NCI-H2107 treated with DMSO at 0.1 percent for 48 hours (cell line): ENCODE results near the gene TBCE.
"Not testable (repeated sequence)": the region's sequence is repeated elsewhere in the genome, so short reads cannot be mapped to it uniquely, and the experiment has no call there.

Experiments used
- DNase-seq: peaks from one replicate; lab custom pipeline; 2025; ENCODE audit not compliant: unreplicated experiment; lab: John Stamatoyannopoulos, UW

The TBCE gene

DNA sequence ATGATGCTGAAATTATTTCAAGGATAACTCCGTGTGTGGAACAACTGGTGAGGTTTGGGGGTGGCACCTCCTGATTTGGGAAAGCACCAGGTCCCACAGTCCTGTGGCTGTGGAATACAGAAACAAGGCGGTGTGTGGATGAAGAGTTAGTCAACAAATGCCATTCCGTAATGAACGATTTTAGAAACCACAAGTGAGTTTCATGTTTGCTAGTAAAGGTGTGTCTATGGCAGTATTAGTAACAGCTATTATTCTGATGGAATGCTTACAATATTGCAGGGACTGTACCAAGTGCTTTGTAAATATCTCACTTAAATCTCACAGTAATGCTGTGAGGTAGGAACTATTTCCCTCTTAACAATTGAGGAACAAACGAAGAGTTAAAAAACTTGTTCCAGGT is 83.2 kb downstream of the TBCE start:
- no peak for DNase-seq

DNA sequence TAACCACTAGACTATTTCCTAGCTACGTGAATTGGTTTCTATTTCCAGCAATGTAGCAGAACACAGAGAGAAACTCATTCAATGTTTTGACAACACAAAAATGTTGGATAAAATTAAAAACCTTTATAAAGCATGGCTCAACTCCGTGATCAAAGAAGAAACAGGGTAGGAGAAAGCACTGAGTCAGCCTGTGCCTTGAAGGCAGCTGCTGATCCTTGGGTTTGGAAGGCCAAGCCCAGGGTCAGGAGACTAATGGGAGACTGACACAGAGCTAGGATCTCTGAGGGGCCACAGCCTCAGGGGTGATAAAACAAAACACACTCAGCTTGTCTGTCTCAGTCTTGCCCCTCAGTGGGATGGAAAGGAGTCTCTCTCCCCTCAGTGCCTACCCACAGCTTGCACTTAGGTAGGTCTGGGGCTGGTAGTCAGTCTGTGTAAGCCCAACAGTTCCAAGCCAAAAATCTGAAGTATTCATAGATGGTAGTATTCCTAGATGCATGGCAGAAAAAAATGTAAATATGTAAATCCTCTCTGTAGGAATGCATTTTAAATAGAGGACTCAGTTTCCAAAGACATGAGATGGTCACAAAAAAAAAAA is 83.8 kb downstream of the TBCE start:
- no peak for DNase-seq

DNA sequence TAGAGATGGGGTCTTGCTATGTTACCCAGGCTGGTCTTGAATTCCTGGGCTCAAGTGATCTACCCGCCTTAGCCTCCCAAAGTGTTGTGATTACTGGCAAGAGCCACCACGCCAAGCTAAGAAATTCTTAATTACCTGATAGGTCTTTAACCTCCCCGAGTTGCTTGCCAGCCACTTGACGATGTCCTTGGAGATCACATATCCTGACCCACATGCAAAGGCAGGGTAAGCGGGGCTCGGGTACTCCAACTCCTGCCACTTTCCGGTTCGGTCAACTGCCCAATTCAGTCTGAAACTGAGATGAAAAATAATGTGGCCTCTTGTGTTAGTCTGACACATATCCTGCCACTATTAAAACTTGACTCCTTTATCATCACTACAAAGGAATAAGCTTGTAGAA is 86.8 kb downstream of the TBCE start:
- DNase-seq, result no peak

DNA sequence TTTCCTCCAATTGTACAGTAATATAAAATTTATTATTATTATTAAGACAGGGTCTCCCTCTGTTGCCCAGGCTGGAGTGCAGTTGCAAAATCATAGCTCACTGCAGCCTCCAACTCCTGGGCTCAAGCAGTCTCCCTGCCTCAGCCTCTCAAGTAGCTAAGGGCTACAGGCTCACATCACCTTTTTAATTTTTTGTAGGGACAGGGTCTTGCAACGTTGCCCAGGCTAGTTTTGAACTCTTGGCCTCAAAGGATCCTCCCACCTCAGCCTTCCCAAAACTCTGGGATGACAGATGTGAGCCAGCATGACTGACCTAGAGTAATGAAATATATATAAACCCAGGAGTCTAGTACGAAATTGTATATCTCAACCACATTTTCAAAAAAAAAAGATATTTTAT is 87.9 kb downstream of the TBCE start:
- no peak for DNase-seq

DNA sequence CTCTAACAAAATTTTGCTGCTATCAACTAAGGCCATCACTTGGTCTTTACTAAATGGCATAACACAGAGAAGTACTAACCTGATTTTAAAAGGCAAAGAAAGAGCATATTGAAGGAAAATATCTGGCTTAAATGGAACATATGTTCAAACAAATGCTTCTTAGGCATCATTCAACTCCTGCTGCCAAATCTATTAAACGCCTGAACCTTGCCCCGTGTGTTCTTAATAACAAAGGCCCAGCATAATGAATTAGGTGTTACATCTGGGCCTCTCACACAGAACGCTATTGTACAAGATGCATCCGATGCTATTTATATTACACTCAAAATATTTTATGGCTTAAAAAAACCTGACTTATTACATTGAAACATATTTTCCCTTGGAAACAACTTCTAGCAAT is 88.6 kb downstream of the TBCE start:
- DNase-seq, result no peak

DNA sequence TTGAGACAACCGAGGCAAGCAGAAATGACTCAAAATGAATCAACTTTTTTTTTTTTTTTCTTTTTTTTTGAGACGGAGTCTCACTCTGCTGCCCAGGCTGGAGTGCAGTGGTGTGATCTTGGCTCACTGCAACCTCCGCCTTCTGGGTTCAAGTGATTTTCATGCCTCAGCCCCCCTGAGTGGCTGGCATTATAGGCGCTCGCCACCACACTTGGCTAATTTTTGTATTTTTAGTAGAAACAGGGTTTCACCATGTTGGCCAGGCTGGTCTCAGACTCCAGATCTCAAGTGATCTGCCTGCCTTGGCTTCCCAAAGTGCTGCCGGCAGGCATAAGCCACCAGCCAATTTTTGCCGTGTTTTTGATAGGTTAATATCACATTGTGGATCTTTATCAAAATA is 90.6 kb downstream of the TBCE start:
- DNase-seq, result not testable (repeated sequence)

DNA sequence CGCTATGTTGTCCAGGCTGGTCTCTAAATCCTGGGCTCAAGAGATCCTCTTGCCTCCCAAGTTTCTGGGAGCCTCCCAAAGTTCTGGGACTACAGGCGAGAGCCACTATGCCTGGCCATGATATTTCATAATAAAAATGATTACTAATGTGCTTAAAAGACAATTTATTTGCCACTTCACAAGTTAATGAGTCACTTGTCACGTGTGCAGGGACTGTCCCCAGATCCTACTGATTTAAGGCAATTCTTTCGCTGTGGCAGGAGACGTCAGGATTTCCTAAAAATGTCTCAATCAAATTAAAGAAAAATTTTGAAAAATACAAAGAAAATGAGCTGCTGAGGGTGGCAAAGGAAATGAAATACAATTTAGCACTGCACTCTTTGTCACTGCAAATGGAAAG is 93.5 kb downstream of the TBCE start:
- DNase-seq, result no peak

DNA sequence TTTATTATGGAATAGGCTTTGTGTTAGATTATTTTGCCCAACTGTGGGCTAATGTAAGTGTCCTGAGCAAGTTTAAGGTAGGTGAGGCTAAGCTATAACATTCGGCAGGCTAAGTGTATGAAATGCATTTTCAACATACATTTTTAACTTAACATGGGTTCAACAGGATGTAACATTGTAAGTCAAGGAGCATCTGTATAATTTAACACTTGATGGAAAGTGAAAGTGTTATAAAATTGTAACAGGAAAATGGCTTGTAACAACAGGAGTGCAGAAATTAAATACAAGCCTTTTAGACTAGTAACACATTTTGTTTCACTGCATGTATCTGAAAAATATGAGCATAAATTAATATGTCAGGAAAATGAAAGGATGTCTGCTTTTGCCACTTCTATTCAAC is 94.7 kb downstream of the TBCE start:
- DNase-seq, result no peak

DNA sequence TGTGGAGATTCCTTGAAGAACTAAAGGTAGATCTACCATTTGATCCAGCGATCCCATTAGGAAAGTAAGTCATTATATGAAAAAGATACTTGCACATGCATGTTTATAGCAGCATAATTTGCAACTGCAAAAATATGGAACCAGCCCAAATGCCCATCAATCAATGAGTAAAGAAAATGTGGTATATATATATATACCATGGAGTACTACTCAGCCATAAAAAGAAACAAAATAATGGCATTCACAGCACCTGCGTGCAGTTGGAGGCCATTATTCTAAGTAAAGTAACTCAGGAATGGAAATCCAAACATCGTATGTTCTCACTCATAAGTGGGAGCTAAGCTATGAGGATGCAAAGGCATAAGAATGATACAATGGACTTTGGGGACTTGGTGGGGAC is 95.6 kb downstream of the TBCE start:
- DNase-seq, result not testable (repeated sequence)

DNA sequence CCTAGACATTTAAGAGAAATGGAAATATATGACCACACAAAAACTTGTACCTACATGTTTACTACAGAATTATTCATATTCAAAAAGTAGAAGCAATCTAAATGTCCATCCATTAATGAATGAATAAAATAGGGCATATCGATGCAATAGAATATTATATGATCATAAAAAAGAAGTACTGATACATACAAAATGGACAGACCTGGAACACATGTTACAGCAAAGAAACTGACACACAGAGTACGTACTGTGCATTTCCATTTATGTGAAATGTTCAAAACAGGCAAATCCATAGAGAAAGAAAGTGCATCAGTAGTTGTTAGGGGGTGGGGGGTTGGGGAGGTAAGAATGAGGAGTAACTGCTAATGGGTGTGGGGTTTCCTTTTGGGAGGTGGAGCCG is 97.8 kb downstream of the TBCE start:
- DNase-seq, result no peak

DNA sequence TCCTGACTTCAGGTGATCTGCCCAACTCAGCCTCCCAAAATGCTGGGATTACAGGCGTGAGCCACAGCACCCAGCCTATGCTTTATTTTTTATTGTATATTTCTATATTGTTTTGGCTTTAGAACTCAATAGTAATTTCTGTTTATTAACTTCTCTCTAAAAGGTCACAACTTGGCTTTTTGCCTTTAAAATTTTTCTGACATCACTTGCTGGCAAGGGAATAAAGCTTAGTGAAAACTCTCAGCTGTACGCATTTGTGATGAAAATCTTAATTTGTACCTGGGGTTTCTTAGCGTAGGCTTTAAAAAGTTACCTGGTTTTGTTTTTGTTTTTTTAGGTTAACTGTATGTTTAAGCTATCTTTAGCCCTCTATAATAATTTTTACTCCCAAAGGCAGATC is 100.8 kb downstream of the TBCE start:
- DNase-seq, result no peak

DNA sequence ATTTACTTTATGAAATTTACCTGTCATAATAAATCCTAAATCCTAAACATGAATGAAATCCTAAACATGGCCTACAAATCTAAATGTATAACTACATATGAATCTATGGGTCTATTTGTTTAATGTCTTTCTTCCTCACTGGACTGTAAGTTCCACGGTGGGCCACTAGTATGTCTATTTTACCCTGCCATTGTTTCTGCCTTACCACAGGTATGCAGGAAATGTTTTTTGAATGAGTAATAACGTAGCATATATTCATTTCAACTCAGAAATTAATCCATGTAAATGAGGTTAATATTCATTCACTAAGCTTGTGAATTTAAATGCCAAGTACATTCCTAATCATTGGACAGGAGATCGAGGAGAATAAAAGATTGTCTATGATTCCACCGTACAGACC is 101.7 kb downstream of the TBCE start:
- no peak for DNase-seq

DNA sequence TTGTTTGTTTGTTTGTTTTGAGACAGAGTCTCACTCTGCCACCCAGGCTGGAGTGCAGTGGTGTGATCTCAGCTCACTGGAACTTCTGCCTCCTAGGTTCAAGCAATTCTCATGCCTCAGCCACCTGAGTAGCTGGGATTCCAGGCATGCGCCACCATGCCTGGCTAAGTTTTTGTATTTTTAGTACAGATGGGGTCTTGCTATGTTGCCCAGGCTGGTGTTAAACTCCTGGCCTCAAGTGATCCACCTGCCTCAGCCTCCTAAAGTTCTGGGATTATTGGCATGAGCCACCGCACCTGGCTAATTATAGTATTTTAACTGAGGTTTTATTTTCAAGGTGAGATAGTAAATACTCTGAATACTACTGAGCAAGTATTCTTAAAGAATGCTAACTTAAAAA is 102.7 kb downstream of the TBCE start:
- not testable (repeated sequence) for DNase-seq

DNA sequence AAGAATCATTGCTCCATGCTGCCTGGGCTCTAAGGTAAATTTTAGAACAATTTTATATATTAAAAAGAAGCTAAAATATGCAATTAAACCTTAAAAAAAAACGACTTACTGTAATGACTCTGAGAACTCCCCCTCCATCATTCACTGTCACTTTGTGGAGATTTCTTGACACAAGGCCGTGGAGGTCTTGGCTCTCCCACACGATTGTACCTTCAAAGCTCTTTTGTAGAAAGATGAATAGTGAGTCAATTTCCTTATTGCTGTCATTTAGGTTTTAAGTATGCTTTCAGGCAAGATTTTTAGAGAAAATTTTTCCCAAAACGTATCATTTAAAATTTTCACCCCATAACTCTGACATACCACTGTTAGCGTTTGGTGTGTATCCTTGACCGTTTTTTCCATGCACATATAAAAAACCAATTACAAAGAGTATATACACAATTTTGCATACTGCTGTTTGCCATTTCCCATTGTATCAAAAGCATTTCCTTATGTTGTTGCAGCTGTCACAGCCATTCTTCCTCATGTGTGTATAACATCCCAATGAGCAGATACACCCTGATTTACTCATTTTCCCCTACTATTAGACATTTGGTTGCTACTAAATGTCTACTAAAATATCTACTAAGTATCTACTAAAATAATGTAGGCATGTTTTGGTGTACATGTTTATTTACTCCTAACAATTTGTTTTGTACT is 103.7 kb downstream of the TBCE start:
- no peak for DNase-seq

DNA sequence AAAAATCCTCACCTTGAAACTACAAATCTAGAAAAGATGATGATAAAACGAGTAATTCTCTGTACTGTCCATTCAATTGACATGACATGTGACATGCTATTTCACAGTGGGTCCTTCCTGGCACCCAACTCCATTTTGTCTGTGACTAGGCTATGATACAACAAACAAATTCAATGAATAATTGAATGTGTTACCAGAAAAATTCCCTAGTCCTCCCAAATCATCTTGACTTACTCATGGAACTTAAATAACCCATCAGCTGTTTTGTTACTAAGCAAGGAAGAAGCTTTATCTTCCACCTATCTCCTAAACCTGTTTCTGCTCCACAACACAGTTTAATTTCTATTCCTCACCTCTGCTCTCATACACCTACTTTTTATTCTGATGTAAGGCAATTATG is 106.6 kb downstream of the TBCE start:
- no peak for DNase-seq

DNA sequence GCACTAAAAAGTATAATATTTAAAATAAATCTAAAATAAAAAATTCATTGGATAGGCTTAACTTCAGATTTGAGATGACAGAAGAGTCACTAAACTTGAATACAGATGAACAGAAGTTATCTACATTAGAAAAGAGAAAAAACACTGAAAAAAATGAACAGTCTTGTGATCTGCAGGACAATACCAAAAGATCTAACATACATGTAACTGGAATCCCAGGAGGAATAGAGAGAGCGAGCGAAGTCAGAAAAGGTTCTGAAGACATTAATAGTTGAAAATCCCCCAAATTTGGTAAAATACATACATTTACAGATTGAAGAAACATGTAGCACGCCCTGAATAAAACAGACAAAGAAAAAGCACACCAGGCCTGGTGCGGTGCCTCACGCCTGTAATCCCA is 115.9 kb downstream of the TBCE start:
- DNase-seq, result no peak

DNA sequence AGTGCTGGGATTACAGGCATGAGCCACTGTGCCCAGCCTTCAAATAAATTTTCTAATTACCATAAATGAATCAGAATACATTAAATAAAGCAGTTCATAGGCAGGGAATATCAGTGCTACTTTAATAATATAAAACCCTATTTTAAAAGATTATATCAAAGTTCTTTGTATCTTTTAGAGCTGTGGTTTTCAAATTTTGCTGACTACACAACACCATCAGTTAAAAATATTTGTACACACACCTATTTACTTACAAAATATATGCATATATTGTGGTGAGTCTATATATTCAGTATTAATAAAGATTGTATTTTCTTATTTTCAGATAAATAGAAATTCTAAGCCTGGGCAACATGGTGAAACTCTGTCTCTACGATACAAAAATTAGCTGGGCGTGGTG is 118.3 kb downstream of the TBCE start:
- DNase-seq, result no peak

DNA sequence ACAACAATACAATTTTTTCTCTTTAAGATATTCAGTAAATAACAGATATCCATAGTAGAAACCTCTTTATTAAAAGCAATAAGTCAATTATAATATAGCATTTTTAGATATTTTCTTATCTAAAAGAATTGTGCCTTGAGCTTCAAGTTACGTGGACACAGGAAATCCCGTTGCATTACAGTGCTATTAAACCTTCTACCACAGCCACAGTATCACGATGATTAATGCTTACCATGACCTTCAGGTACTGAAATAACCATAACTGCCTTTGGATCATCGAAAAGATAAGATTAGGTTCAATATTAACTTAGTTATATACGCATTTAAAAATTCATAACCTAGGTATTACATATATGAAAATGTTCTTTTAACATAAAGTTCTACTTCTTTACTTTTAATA is 119.1 kb downstream of the TBCE start:
- no peak for DNase-seq

DNA sequence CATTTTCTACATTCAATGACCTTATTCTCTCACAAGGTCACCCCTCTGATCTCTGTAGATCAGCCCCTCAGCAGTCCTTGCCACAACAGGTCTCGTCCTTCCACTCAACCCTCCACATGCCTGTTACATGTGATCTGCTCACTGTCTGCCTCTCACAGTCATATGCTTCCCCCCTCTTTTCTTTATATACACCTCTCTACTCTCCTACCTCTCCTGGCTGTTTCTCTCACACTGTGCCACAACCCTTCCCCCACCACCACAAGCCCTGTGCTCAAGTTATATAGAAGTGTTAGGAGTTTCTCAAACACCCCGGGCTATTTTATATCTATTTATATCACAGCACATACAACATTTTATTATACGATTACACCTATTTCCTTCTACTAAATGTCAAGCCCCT is 124.4 kb downstream of the TBCE start:
- DNase-seq, result no peak

DNA sequence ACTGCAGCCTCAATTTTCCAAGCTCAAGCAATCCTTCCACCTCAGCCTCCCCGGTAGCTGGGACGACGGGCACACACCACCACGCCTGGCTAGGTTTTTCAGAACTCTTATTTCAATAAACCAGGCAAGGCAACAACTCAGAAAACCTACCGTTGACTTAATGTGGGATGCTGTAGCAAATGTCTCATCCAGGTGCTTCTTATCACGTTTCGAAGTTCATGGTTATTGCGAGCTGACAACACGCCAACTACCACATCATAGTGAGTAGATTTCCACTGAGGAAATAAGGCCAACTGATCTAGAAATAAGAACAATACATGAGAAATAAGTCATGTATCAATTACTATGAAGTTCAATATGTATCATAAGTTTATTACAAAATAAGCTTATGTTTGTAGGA is 127.3 kb downstream of the TBCE start:
- no peak for DNase-seq

DNA sequence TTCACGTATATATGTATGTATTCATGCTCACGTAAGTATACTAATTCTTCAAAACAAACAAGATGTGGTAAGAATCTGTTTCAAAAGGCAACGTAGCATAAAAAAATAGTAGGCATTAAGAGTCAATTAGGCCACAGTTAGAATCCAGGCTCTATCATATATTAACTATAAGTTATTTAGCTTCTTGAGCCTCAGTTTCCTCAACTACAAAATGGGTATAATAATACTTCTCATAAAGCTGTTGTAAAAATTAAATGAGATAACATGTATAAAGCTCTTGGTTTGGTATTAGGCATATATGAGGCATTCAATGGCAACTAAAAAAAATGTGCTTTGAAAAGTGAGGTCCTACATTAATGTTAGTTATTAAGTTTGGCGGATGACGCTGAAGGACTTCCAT is 127.8 kb downstream of the TBCE start:
- no peak for DNase-seq

DNA sequence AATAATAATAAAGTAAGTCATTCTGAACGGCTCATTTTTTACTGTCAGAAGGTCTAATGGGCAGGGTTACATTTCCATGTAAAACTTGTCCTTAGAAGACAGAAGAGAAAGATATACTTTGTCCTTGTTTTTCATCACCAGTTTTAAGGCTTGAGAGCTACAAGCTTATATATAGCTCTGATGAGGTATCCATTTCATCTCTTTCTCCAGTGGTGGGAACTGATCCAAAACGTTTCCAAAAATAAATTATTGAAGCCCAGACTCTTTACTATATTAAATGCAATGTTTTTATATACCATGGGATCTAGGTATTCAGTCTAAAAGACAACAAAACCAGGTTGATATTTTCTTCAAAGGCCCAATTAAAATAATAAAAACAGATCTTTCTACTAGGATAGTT is 128.3 kb downstream of the TBCE start:
- no peak for DNase-seq

DNA sequence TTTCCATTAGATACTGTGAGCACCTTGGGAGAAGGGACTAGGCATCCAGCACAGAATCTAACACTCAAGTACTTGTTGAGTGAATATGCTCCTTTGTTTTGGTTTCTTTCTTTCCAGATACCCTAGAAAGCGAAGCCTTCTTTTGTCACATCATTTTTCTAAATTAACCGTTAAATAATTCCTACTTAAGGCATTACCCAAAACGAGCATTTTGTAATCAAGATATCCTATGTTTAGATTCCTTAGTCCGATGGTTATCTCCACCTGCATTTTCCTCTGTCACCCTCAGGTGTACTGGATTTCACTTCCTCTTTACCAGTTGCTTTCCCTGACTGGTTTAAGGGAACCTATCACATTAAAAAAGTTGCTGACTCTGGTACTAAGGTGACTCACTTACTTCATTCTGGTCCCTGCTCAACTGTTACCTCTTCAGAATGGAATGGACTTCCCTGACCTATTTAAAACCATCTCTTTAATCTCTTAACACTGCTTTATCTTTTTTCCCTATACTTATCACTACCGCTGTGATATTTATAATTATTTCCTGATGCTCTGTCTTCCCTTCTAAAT is 133.8 kb downstream of the TBCE start:
- DNase-seq, result no peak
